ENCODE data around the gene PLEKHA4.

GRCh38 chr19:48837687-48838086 is 30.7 kb downstream of the PLEKHA4 start:
- TF ChIP-seq CTCF (IDR thresholded peaks at IDR 0.05; ENCODE audit: low read depth, low read length, missing input control) (no peak), ZBTB33 (IDR thresholded peaks at IDR 0.05) (no peak), TAF1 (conservative IDR thresholded peaks at IDR 0.05) (no peak), ATF3 (IDR thresholded peaks at IDR 0.05) (no peak), JUND (IDR thresholded peaks at IDR 0.05) (no peak)

Measured in liver (tissue), 3 donors.